GM21717 (cell line): ENCODE data around the gene MAP4K2.

Experiments used
- ATAC-seq: cut with Tn5 transposase; IDR thresholded peaks from one replicate; pipeline ENCODE4 v1.9.1; 2021; ENCODE audit warnings: mild to moderate bottlenecking, moderate library complexity; ENCODE audit not compliant: unreplicated experiment

Gene MAP4K2

DNA sequence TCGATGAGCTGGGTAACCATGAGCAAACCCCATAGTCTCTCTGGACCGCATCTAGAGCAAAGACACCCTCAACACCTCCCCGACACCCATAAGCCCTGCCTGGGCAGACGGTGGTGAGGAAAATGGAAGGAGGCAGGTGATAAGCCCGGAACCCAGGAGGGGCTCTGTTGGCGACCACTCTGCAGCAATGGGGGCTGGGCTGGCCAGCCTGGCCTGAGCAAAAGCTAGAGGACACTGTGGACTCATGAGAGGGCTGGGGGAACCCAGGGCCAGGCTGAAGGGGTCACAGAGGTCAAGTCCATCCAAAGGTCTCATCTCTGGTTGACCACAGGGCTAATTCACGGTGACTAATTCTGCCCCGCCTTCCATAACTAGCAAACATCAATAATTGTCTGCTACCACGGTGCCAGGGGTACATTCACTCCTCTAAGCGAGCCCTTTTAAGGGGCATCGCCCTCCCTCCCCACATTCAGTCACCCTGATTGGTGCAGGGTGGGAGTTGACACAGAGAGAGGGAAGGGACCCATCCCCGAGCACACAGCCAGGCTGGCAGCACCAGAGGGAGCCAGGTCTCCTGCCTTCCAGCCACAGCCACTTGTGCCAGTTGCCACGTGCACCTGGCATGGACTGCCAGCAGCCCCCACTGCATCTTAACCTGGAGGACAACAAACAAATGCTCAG is 47.2 kb downstream of the MAP4K2 start:
- ATAC-seq, result no peak

DNA sequence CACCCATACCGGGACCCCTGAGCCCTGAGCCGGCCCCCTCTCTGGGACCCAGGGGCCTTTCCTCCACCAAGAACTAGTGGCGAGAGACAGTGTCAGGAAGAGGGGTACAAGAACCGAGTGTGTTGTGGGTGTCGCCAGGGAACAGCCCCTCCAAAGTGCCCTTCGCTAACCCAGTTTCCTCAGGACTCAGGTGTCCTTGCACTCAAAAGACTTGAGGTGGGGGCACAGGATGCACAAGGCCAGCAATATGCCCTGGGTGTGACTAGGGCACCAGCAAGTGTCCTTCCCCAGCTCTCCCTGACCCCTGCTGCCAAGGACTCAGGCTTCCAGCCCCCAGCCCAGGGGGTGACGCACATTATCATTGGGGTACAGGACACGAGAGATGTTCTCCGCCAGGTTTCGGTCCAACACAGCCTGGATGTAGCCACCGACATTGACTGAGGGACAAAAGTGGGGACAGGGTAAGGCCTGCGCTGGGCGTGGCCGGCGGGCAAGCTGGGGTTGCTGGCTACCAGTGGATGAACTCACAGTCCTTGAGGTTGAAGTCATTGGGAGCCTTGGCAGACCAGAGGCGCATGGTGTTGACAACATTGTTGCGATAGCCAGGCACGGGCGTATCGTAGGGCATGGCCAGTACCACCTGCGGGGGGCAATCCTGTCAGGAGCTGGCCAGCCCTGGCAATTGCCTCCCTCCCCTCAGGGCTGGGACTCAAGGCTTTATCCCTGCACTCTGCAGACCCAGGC is 47.9 kb downstream of the MAP4K2 start:
- ATAC-seq, result no peak

DNA sequence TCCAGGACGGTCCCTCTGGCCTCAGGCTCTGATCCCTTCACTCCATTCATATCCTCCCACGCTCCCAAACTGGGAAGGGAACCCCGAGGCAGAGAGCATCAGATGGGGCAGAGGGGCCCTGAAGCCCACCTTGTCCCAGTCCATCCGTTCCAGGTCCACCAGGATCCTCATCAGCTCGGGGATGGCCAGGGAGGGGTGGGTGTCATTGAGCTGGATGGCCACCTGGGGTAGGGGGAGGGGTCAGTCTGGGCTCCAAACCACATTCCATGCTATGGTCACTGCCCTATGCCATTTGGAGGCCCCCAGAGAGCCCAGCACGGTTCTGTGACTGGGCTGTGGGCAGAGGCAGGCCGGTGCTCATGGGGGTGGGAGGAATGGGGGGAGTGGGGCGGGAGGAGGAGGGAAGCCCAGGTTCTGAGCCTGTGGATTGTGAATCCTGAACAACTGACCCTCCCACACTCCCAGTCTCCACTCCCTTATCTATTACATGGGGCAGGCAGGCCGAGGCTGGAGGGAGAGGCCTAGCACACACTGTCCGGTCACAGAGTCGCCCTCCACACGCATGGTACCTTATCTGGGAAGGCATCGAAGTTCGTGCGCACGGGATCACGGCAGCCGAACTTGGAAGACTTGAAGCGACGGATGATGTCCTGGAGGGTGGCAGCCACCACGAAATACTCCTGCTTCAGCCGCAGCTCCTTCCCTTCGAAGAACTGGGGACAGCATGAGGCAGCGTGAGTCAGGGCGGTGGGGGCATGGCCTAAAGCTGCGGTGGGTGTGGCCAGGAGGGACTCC is 48.7 kb downstream of the MAP4K2 start:
- ATAC-seq, result no peak

GRCh38 chr11:64753380-64754123 is 49.5 kb downstream of the MAP4K2 start:
- ATAC-seq, result no peak

DNA sequence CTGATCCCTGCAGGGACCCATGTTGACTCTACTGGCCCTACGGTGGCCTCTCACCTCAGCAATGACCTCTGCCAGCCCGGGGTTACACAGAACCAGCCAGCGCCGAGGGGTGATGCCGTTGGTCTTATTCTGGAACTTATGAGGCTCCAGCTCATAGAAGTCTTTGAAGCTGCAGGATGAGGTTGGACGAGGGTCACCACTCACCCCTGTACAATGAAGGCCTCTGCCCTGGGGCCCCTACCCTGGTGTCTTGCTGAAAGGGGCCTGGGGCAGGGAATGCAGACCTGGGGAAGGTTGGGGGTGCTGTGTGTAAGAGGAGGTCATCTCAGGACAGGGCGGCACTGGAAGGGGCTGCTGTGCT is 50.0 kb downstream of the MAP4K2 start:
- no peak for ATAC-seq

- ATAC-seq, result no peak
Measured at GRCh38 chr11:64752175-64752970, 50.6 kb downstream of the MAP4K2 start.

- no peak for ATAC-seq
Measured at GRCh38 chr11:64751580-64751979, 51.4 kb downstream of the MAP4K2 start.

DNA sequence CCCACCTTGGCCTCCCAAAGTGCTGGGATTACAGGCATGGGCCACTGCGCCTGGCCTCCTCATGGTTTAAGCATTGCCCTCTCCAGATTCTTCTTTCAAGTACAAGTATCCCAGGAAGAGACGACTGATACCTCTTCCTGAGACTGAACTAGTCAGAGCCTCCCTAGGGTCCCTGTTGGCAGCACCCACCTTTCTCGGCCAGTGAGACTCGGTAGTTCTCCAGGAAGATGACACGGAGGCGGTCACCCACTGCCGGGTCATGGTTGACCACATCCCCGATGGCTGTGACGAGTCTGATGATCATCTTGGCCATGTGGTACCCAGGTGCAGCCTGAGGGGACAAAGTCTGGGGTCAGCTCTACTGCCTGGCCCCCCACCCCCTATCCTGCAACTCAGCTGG is 51.9 kb downstream of the MAP4K2 start:
- no peak for ATAC-seq

DNA sequence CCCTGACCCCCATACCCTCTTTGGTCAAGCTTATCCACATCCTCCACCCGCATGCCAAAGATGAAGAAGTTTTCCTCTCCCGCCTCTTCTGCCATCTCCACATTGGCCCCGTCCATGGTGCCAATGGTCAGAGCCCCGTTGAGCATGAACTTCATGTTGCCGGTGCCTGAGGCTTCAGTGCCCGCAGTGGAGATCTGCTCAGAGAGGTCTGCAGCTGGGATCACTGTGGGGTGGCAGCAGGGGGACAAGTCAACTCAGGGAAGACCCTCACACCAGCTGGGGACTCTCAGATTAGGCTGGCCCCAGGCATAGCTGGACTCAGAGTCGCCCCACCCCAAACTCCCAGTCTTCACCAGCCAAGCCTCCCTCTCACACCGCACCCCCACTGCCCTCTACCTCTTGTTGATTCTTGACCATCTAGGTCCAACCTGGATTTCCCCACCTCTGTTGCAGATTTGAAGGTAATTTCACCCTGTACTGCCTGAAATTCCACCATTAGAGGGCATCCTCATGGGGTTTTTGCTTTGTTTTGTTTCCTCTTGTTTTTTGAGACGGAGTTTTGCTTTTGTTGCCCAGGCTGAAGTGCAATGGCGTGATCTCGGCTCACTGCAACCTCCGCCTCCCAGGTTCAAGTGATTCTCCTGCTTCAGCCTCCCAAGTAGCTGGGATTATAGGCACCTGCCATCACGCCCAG is 52.5 kb downstream of the MAP4K2 start:
- no peak for ATAC-seq

DNA sequence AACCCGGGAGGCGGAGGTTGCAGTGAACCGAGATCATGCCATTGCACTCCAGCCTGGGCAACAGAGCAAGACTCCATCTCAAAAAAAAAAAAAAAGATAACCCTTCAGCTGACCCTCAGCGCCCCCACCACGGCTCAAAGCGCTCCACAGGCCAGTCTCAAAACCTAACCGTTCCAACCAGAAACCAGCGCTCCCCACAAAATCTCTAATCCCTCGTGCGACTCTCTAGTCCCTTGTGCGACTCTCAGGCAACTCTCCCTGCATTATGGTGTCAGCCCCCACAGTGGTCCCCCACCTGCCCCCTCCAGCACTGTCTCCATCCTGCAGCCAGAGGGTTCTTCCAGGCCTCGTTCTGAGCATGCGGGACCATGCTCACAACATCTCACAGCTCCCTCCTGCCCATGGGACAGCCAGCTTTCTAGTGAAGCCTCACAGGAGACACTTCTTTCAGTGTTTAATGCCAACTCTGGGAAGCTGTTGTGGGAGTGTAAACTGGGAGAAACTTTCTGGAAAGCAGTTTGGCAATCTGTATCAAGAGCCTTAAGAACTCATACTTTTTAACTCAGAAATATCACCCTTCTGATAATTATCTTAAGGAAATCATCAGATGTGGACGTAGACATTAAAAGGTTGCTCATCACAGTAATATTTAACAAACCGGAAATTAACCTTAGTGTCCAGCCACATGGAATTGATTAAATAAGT is 54.9 kb downstream of the MAP4K2 start:
- no peak for ATAC-seq

DNA sequence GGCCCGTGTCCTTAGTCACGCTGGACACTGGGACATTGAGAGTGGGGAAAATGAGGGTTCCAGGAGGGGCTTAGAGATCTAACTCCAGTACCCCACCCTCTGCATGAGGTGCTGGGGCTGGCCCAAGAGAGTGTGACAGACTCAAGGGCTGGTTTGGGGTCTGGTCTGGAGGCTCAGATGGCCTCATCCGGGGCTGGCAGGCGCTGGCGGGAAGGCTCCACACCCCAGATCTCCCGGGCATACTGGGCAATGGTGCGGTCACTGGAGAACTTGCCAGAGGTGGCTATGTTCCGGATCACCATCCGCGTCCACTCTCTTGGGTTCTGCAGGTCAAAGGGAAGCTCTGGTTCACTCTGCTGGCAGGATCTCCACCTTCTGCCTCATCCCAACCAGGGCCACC is 56.5 kb downstream of the MAP4K2 start:
- ATAC-seq, result no peak

GRCh38 chr11:64745521-64746328 is 57.3 kb downstream of the MAP4K2 start:
- ATAC-seq, result no peak

DNA sequence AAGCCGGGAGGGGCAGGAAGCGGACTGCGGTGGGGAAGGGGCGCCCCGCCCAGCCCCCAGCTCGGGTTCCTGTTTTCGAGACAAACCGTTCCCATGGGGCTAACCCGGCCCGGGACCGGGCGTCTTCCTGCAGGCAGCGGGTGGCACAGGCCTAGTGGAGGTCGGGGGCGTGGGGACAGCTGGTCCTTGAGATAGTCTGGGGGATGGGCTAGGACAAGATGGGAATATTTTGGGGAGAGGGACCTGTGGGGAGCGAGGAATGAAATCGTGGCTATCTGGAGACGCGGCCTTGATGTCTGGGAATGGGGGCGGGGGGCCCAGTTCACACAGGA is 57.9 kb downstream of the MAP4K2 start:
- no peak for ATAC-seq

GRCh38 chr11:64744544-64745188 is 58.3 kb downstream of the MAP4K2 start:
- ATAC-seq, result no peak

GRCh38 chr11:64743591-64744543 is 59.1 kb downstream of the MAP4K2 start, which contains the start of gene RASGRP2:
Gene RASGRP2 (minus strand): TSS chr11:64744142. CDS start chr11:64742866, 1,276 bp downstream.
- no peak for ATAC-seq

GRCh38 chr11:64742889-64743590 is 60.0 kb downstream of the MAP4K2 start:
- no peak for ATAC-seq
